H1 (cell line): ENCODE data around the gene TNNT1.

Experiments
- POLR2AphosphoS5 ChIP-seq: IDR thresholded peaks from 2 replicates; pipeline ENCODE4 v1.6.1; 2011; ENCODE audit warnings: low read depth, low read length
- RNF2 ChIP-seq: fragments of 200-900, 300-1000 bp; sonication (generic); IDR thresholded peaks from 2 replicates; pipeline ENCODE4 v1.7.1; 2016; ENCODE audit warnings: borderline replicate concordance, low read depth, mild to moderate bottlenecking, antibody characterized with exemption, low read length; ENCODE audit not compliant: poor library complexity, severe bottlenecking; ENCODE audit errors: missing control alignments
- TF ChIP-seq, protein P1 (sequence below), 3 experiments: IDR thresholded peaks; 1 replicate in 2 of 3; 2 replicates in 1 of 3; pipeline versions ENCODE4 v1.5.1 to v1.6.1; 2011; ENCODE audit warnings: low read length in 3 of 3, mild to moderate bottlenecking in 3 of 3, inconsistent platforms in 2 of 3, low read depth in 1 of 3, moderate library complexity in 1 of 3; ENCODE audit not compliant: insufficient read depth in 1 of 3; ENCODE audit errors: control extremely low read depth in 1 of 3

DNA sequence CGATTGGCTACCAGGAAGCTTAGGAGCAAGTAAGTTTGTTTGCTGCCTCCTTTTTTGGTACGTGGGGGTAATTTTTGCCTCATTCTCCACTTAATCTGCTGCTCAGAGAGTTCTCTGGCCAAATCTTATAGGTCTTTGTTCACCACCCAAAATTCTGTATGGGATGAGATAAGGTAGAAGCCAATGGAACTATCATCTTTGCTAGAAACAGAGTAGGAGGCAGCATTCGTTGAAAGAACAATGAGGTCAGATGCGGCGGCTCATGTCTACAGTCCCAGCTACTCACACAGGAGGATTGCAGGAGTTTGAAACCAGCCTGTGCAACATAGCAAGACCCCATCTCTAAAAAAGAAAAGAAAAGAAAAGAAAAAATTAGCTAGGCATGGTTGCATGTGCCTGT is 22.4 kb upstream of the TNNT1 start:
- TF ChIP-seq POLR2AphosphoS5 (no peak), RNF2 (no peak)
- TF ChIP-seq, protein P1, sequence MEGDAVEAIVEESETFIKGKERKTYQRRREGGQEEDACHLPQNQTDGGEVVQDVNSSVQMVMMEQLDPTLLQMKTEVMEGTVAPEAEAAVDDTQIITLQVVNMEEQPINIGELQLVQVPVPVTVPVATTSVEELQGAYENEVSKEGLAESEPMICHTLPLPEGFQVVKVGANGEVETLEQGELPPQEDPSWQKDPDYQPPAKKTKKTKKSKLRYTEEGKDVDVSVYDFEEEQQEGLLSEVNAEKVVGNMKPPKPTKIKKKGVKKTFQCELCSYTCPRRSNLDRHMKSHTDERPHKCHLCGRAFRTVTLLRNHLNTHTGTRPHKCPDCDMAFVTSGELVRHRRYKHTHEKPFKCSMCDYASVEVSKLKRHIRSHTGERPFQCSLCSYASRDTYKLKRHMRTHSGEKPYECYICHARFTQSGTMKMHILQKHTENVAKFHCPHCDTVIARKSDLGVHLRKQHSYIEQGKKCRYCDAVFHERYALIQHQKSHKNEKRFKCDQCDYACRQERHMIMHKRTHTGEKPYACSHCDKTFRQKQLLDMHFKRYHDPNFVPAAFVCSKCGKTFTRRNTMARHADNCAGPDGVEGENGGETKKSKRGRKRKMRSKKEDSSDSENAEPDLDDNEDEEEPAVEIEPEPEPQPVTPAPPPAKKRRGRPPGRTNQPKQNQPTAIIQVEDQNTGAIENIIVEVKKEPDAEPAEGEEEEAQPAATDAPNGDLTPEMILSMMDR (IDR thresholded peaks at IDR 0.05; ENCODE audit: control extremely low read depth in 1 of 3, insufficient read depth in 1 of 3, low read depth in 1 of 3, low read length in 3 of 3): no peak
